NCI-H748 treated with DMSO at 0.1 percent for 48 hours (cell line): ENCODE data around the gene CENPX.
A peak's percentile ranks its signal among the peaks of the same experiment; 100 is the strongest.
"Not testable (repeated sequence)": the region's sequence is repeated elsewhere in the genome, so short reads cannot be mapped to it uniquely, and the experiment has no call there.

ENCODE experiments used
- DNase-seq: peaks from one replicate; lab custom pipeline; 2025; lab: John Stamatoyannopoulos, UW

CENPX gene

GRCh38 chr17:81998691-81999438, 23.8 kb downstream of the CENPX start:
- DNase-seq = no peak

GRCh38 chr17:81998212-81998611, 24.5 kb downstream of the CENPX start:
- DNase-seq = no peak

GRCh38 chr17:81996757-81997441, 25.8 kb downstream of the CENPX start:
- no peak for DNase-seq

GRCh38 chr17:81996232-81996756, 26.4 kb downstream of the CENPX start:
- DNase-seq = no peak

GRCh38 chr17:81995463-81996231, 27.0 kb downstream of the CENPX start:
- DNase-seq = no peak

GRCh38 chr17:81994593-81995462, 27.9 kb downstream of the CENPX start:
- DNase-seq = peak; percentile 5

- DNase-seq = no peak
These were observed 28.7 kb downstream of the CENPX start for GRCh38 chr17:81993729-81994592.

- DNase-seq = no peak
These were observed 30.2 kb downstream of the CENPX start for GRCh38 chr17:81992306-81993102.

- DNase-seq = no peak
These were observed 30.9 kb downstream of the CENPX start for GRCh38 chr17:81991684-81992305.

GRCh38 chr17:81990836-81991683, 31.6 kb downstream of the CENPX start:
- DNase-seq = no peak

GRCh38 chr17:81987161-81987770, 35.4 kb downstream of the CENPX start:
- no peak for DNase-seq

GRCh38 chr17:81986606-81987005, 36.1 kb downstream of the CENPX start:
- no peak for DNase-seq

GRCh38 chr17:81984773-81985410, 37.8 kb downstream of the CENPX start:
- DNase-seq = no peak

GRCh38 chr17:81983639-81984373, 38.9 kb downstream of the CENPX start:
- no peak for DNase-seq

GRCh38 chr17:81983011-81983638, 39.6 kb downstream of the CENPX start:
- DNase-seq = no peak

- not testable (repeated sequence) for DNase-seq
These were observed 41.2 kb downstream of the CENPX start for GRCh38 chr17:81981511-81981910.
